Mammary epithelial cell (primary cell): Measurements from ENCODE around the gene ACTN1.

Source experiments
- CTCF ChIP-seq, 2 donors: IDR thresholded peaks in 1 of 2; conservative IDR thresholded peaks in 1 of 2; 2 replicates each; pipeline ENCODE4 v1.5.1; 2011 to 2012; ENCODE audit warnings: inconsistent platforms in 2 of 2, low read length in 2 of 2, mild to moderate bottlenecking in 2 of 2, control low read depth in 1 of 2, low read depth in 1 of 2; ENCODE audit not compliant: insufficient read depth in 1 of 2; ENCODE audit errors: extremely low read depth in 1 of 2
- EZH2 ChIP-seq: IDR thresholded peaks from 2 replicates; pipeline ENCODE4 v1.6.1; 2012; ENCODE audit warnings: low read length, inconsistent platforms, borderline replicate concordance

- no peak for TF ChIP-seq CTCF (conservative IDR thresholded peaks at IDR 0.05 in 1 of 2, IDR thresholded peaks at IDR 0.05 in 1 of 2; ENCODE audit: extremely low read depth in 1 of 2, insufficient read depth in 1 of 2, low read depth in 1 of 2, low read length in 2 of 2)
- no peak for TF ChIP-seq EZH2
Observed at GRCh38 chr14:68968721-68969120, 10.4 kb downstream of the ACTN1 start.
